ENCODE measurements around the gene APBA2. TPM values are rescaled to one million over a fixed set of nuclear protein-coding genes. Genes with fewer than 3 reads are reported as not detected.
A peak's percentile ranks its signal among the peaks of the same experiment; 100 is the strongest.
"Not testable (repeated sequence)": the region's sequence is repeated elsewhere in the genome, so short reads cannot be mapped to it uniquely, and the experiment has no call there.

APBA2 gene
- total and polyA plus RNA-seq, 10 donors = 5.8 to 33.8 (median 18.3) TPM

DNA sequence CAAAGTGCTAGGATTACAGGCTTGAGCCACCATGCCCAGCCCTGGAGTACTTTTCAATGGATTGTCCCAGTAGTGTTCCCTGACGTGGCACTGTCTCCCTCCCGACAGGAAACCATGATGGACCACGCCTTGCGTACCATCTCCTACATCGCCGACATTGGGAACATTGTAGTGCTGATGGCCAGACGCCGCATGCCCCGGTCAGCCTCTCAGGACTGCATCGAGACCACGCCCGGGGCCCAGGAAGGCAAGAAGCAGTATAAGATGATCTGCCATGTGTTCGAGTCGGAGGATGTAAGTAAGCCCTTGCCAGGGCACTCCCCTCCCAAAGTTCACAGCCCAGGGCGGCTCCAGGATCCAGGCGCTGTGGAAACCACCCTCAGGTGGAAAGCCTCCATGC, 215.7 kb downstream of the APBA2 start:
- TF ChIP-seq POLR2AphosphoS5 (IDR thresholded peaks at IDR 0.05) (no peak), POLR2A (IDR thresholded peaks at IDR 0.05) (no peak)
- 94 to 96% (median 95%) methylated on average over 16 of the region's 16 CpGs for WGBS, 5 donors

GRCh38 chr15:29102173-29102794, 216.5 kb downstream of the APBA2 start:
- H3K4me3 ChIP-seq; H3K9me3 ChIP-seq; intact Hi-C loops (cut with DNase I; ENCODE audit: low total_unique reads); H3K27ac ChIP-seq: not testable (repeated sequence)
- Histone ChIP-seq H3K27me3 (replicated peaks in 1 of 7) (peaks cover 0 to 15% (median 0%) of the 10 kb centered on the region in 7 donors), H3K4me1 (peaks cover 0 to 12% (median 11%) of the 10 kb centered on the region in 6 donors), H3K36me3 (peaks cover 0 to 31% (median 0%) of the 10 kb centered on the region in 6 donors)
- TF ChIP-seq CTCF (IDR thresholded peaks at IDR 0.05 in 8 of 11, conservative IDR thresholded peaks at IDR 0.05 in 3 of 11) = peak in 9 of 11 experiments; percentile 5 to 76 (median 61)
- peak; percentile 82 for DNase-seq
- 67 to 74% (median 72%) methylated on average over 10 of the region's 10 CpGs for WGBS, 5 donors

More for the DNA sequence above, 215.7 kb downstream of the APBA2 start:
- H3K9me3 ChIP-seq = no peaks in the 10 kb centered on the region
- no peak overlapping the region for H3K4me3 ChIP-seq
- peaks cover 0 to 15% (median 0%) of the 10 kb centered on the region in 7 donors for H3K27me3 ChIP-seq (replicated peaks in 1 of 7)
- H3K27ac ChIP-seq = no peak overlapping the region
- DNase-seq = peak; percentile 56
- H3K4me1 ChIP-seq = peaks cover 0 to 12% (median 11%) of the 10 kb centered on the region in 6 donors
- intact Hi-C loops (cut with DNase I; ENCODE audit: low total_unique reads) = no loop called here
- H3K36me3 ChIP-seq = peaks cover 0 to 23% (median 0%) of the 10 kb centered on the region in 6 donors

- H3K36me3 ChIP-seq = peaks cover 0 to 40% (median 0%) of the 10 kb centered on the region in 6 donors
- peaks cover 0 to 12% (median 11%) of the 10 kb centered on the region in 6 donors for H3K4me1 ChIP-seq
- H3K4me3 ChIP-seq = peak overlapping the region in 6 of 8 donors; percentile 3 to 55 (median 18)
- H3K9me3 ChIP-seq = no peaks in the 10 kb centered on the region
- intact Hi-C loops (cut with DNase I; ENCODE audit: low total_unique reads) = no loop called here
- TF ChIP-seq POLR2A (IDR thresholded peaks at IDR 0.05) = no peak
- TF ChIP-seq POLR2AphosphoS5 (IDR thresholded peaks at IDR 0.05) = peak in 1 of 3 donors; percentile 43
- 42 to 66% (median 45%) methylated on average over 26 to 51 of the region's 51 CpGs for WGBS, 5 donors
- H3K27me3 ChIP-seq (replicated peaks in 1 of 7) = peaks cover 0 to 15% (median 0%) of the 10 kb centered on the region in 7 donors
- peak; percentile 76 for DNase-seq
- H3K27ac ChIP-seq = peak overlapping the region in 3 of 8 donors; percentile 15 to 44 (median 34)
Observed at GRCh38 chr15:29102911-29103823, 217.4 kb downstream of the APBA2 start.

DNA sequence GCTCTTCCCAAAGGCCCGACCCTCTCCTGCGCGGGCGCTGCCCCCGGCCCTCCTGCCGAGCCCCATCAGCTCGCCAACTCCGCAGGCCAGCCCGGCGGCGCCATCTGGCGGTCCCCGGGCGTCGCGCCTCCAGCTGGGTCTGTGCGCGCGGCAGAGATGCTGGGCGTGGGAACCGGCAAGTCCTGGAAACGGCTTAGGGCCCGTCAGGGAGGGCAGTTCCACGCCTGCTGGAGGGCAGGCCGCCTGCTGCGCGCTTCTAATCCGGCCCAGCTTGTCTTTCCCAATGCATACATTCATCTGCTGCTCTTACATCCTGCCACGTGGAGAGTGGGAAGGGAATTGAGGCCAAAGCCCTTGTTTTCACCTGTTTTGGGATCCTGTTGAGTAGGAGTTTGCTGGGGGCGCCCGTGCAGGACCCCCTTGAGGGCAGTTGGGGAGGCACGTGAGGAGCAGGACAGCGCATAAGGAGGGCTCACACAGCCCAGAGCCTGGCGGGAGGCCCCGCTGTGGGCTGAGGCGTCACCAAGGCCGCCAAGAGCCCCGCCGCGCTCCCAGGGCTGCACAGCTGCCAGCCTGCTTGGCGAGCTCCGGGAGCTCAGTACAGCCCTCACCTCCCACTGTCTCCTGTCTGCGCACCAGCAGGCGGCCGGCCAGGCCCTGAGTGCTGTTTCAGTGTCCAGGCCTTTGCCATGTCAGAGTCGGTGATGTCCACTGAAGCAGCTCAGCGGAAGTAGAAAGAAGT, 218.2 kb downstream of the APBA2 start:
- Histone ChIP-seq H3K27me3 (replicated peaks in 1 of 7) (peaks cover 0 to 15% (median 0%) of the 10 kb centered on the region in 7 donors), H3K27ac (peak overlapping the region in 3 of 8 donors; percentile 15 to 44 (median 34)), H3K9me3 (no peaks in the 10 kb centered on the region), H3K4me1 (peaks cover 0 to 12% (median 11%) of the 10 kb centered on the region in 6 donors), H3K4me3 (peak overlapping the region in 6 of 8 donors; percentile 3 to 55 (median 18)), H3K36me3 (peaks cover 0 to 38% (median 0%) of the 10 kb centered on the region in 6 donors)
- intact Hi-C loops (cut with DNase I; ENCODE audit: low total_unique reads) = no loop called here
- peak; percentile 89 for DNase-seq
- WGBS, 5 donors = 33 to 52% (median 35%) methylated on average over 32 to 47 of the region's 47 CpGs
- TF ChIP-seq POLR2AphosphoS5 (IDR thresholded peaks at IDR 0.05) = peak in 2 of 3 donors; percentile 53 to 66
- no peak for TF ChIP-seq POLR2A (IDR thresholded peaks at IDR 0.05)
- TF ChIP-seq CTCF (IDR thresholded peaks at IDR 0.05 in 8 of 11, conservative IDR thresholded peaks at IDR 0.05 in 3 of 11) = peak; percentile 18 to 88 (median 75)
